K562 (cell line): Measurements from ENCODE around the gene KCNN3. TPM values are rescaled to one million over a fixed set of nuclear protein-coding genes. Genes with fewer than 3 reads are reported as not detected.
A peak's percentile ranks its signal among the peaks of the same experiment; 100 is the strongest.

Source experiments
- ARNT ChIP-seq, 2 experiments: fragments of 450-650 bp; IDR thresholded peaks; 2 replicates each; pipeline ENCODE4 v1.6.1; 2016; ENCODE audit warnings: mild to moderate bottlenecking in 1 of 2
- ATF1 ChIP-seq, 2 experiments: fragments of 450-650 bp in 1 of 2; IDR thresholded peaks; 2 replicates each; pipeline ENCODE4 v1.6.1; 2016; ENCODE audit warnings: missing compliant biosample characterization in 1 of 2, missing genetic modification characterization in 1 of 2
- BMI1 ChIP-seq: fragments of 150-350 bp; IDR thresholded peaks from 2 replicates; pipeline ENCODE4 v1.6.1; 2014; ENCODE audit warnings: low read length
- E2F6 ChIP-seq, 2 experiments: IDR thresholded peaks; 2 replicates each; pipeline ENCODE4 v1.6.1; 2011; ENCODE audit warnings: borderline replicate concordance in 1 of 2, control low read depth in 1 of 2, low read depth in 1 of 2, low read length in 1 of 2, mild to moderate bottlenecking in 1 of 2, mixed read lengths in 1 of 2, moderate library complexity in 1 of 2; ENCODE audit not compliant: insufficient read depth in 1 of 2, insufficient read length in 1 of 2, poor library complexity in 1 of 2, severe bottlenecking in 1 of 2; ENCODE audit errors: extremely low read depth in 1 of 2
- KLF1 ChIP-seq: fragments of 450-650 bp; IDR thresholded peaks from 2 replicates; pipeline ENCODE4 v1.6.1; 2016; ENCODE audit warnings: missing genetic modification characterization, missing compliant biosample characterization
- MTA2 ChIP-seq: fragments of 450-650 bp; IDR thresholded peaks from 2 replicates; pipeline ENCODE4 v1.6.1; 2016; ENCODE audit warnings: low read depth
- RBFOX2 ChIP-seq: fragments of 200-400 bp; formaldehyde crosslinking; IDR thresholded peaks from 2 replicates; pipeline ENCODE4 v1.6.1; 2017; ENCODE audit warnings: low read depth, mild to moderate bottlenecking, low read length, moderate library complexity
- STAT5A ChIP-seq: IDR thresholded peaks from 2 replicates; pipeline ENCODE4 v1.6.1; 2012; ENCODE audit warnings: low read length, inconsistent platforms, borderline replicate concordance
- THAP12 ChIP-seq: fragments of 250-450 bp; sonication (Bioruptor Pico); IDR thresholded peaks from 2 replicates; pipeline ENCODE4 v1.9.0; 2021; ENCODE audit warnings: mild to moderate bottlenecking, inconsistent platforms
- THRB ChIP-seq: fragments of 450-650 bp; formaldehyde crosslinking; conservative IDR thresholded peaks from 2 replicates; pipeline ENCODE4 v1.4.0; 2022; ENCODE audit warnings: mild to moderate bottlenecking, missing genetic modification characterization
- ZC3H8 ChIP-seq: fragments of 450-650 bp; IDR thresholded peaks from 2 replicates; pipeline ENCODE4 v1.6.1; 2017
- ZNF224 ChIP-seq: sonication (generic); formaldehyde crosslinking; IDR thresholded peaks from 2 replicates; pipeline ENCODE4 v1.8.0; 2022; ENCODE audit warnings: mild to moderate bottlenecking, missing genetic modification reagents
- ZNF347 ChIP-seq: fragments of 450-650 bp; formaldehyde crosslinking; IDR thresholded peaks from 2 replicates; pipeline ENCODE4 v1.4.0; 2020; ENCODE audit warnings: low read depth, mild to moderate bottlenecking, moderate library complexity
- ZNF398 ChIP-seq: fragments of 250-450 bp; sonication (Bioruptor Pico); IDR thresholded peaks from 2 replicates; pipeline ENCODE4 v1.8.0; 2021; ENCODE audit warnings: moderate library complexity, mild to moderate bottlenecking, inconsistent platforms
- ZNF780A ChIP-seq: fragments of 250-450 bp; sonication (Bioruptor Pico); IDR thresholded peaks from 2 replicates; pipeline ENCODE4 v1.5.0; 2021; ENCODE audit warnings: mild to moderate bottlenecking
- polyA plus RNA-seq, 8 experiments: library from polyadenylated mRNA; depleted of rRNA in 4 of 8; stranded (reverse) in 5 of 8; unstranded in 3 of 8; fragments of >200 nt; fragmentation: Nextera tagmentation in 2 of 8; fragmentation: Illumina TruSeq in 1 of 8; extraction: Ambion mirVana in 2 of 8; extraction: Trizol in 1 of 8; gene quantifications; 2 replicates each; pipeline versions ENCODE4 v1.2.1 to v1.2.3, GENCODE V29; 2011 to 2014; ENCODE audit warnings: inconsistent platforms in 1 of 8, missing spikeins in 1 of 8
- total RNA-seq, 7 experiments: library from RNA; depleted of rRNA in 6 of 7; stranded (reverse); fragments of >200 nt in 6 of 7; fragmentation: Illumina TruSeq in 2 of 7; extraction: Trizol in 2 of 7; gene quantifications; 2 replicates each; pipeline versions ENCODE4 v1.2.1 to v1.2.3, GENCODE V29; 2011 to 2021; ENCODE audit warnings: low replicate concordance in 1 of 7

The KCNN3 gene
- total and polyA plus RNA-seq, 9 of the 15 experiments (the other 6 are each of a cell fraction or from before 2014, with no cell fraction given) = 0.02 to 0.03 TPM; not detected in 7

GRCh38 chr1:154886281-154887015 is 16.4 kb upstream of the KCNN3 start (continued):
- no peak for TF ChIP-seq THRB (CRISPR knock-in tag)
- TF ChIP-seq MTA2 = peak; percentile 18; the same call in 1 of the 2 replicates
- peak; percentile 56; the same call in 1 of the 2 replicates for TF ChIP-seq STAT5A
- no peak for TF ChIP-seq THAP12 (CRISPR knock-in tag)
- TF ChIP-seq ZNF398 (CRISPR knock-in tag) = no peak
- no peak for TF ChIP-seq KLF1 (tag)
- no peak for TF ChIP-seq BMI1
- peak in 1 of 2 experiments; percentile 14 for TF ChIP-seq E2F6 (IDR thresholded peaks at IDR 0.05; ENCODE audit: borderline replicate concordance in 1 of 2, extremely low read depth in 1 of 2, insufficient read depth in 1 of 2, insufficient read length in 1 of 2, low read depth in 1 of 2, low read length in 1 of 2, poor library complexity in 1 of 2, severe bottlenecking in 1 of 2)
- TF ChIP-seq ZNF347 (CRISPR knock-in tag) = no peak
- no peak for TF ChIP-seq ATF1 (CRISPR knock-in tag; IDR thresholded peaks at IDR 0.05)
- TF ChIP-seq ATF1 (tag; IDR thresholded peaks at IDR 0.05) = peak; percentile 38
- no peak for TF ChIP-seq ZC3H8
- no peak for TF ChIP-seq ZNF224
- TF ChIP-seq RBFOX2 = no peak
- TF ChIP-seq ZNF780A (CRISPR knock-in tag) = no peak
- peak in 1 of 2 experiments; percentile 92; a peak in 2 of 4 replicates for TF ChIP-seq ARNT (IDR thresholded peaks at IDR 0.05)
